GM19239 (cell line): ENCODE data around the gene ATP9B.
A peak's percentile ranks its signal among the peaks of the same experiment; 100 is the strongest.

Source experiments
- DNase-seq: peaks from one replicate; pipeline ENCODE4 v3.0.0; 2011; ENCODE audit warnings: low spot score; ENCODE audit not compliant: insufficient read length
- FAIRE-seq: peaks from 2 replicates; lab custom pipeline; 2011; peaks lifted over from hg19 to GRCh38; lab: Jason Lieb, UNC

Gene ATP9B

GRCh38 chr18:79400091-79400590 lies 330.9 kb downstream of the ATP9B start:
- FAIRE-seq: no peak
- DNase-seq: no peak

GRCh38 chr18:79400591-79401381 lies 331.6 kb downstream of the ATP9B start:
- peak; percentile 71 for FAIRE-seq
- peak; percentile 79 for DNase-seq

- DNase-seq (no peak), FAIRE-seq (no peak)
Measured at GRCh38 chr18:79401494-79402208, 332.5 kb downstream of the ATP9B start.

GRCh38 chr18:79402209-79402576 lies 333.0 kb downstream of the ATP9B start:
- DNase-seq (no peak), FAIRE-seq (no peak)

GRCh38 chr18:79402977-79403722 lies 334.0 kb downstream of the ATP9B start:
- no peak for DNase-seq
- FAIRE-seq: peak; percentile 40

- FAIRE-seq: no peak
Measured at GRCh38 chr18:79403723-79404566, 334.8 kb downstream of the ATP9B start.

GRCh38 chr18:79404567-79404910 lies 335.3 kb downstream of the ATP9B start:
- FAIRE-seq: no peak
- no peak for DNase-seq

More at GRCh38 chr18:79403723-79404566, 334.8 kb downstream of the ATP9B start:
- no peak for DNase-seq

GRCh38 chr18:79405019-79405780 lies 336.0 kb downstream of the ATP9B start:
- DNase-seq (no peak), FAIRE-seq (peak; percentile 74)

- peak; percentile 80 for FAIRE-seq
- peak; percentile 92 for DNase-seq
Measured at GRCh38 chr18:79405781-79406575, 336.8 kb downstream of the ATP9B start.

GRCh38 chr18:79406708-79407107 lies 337.5 kb downstream of the ATP9B start:
- DNase-seq: no peak
- FAIRE-seq: no peak

- FAIRE-seq (no peak), DNase-seq (no peak)
Measured at GRCh38 chr18:79409313-79409712, 340.1 kb downstream of the ATP9B start.

- FAIRE-seq (no peak), DNase-seq (no peak)
Measured at GRCh38 chr18:79410171-79410641, 341.0 kb downstream of the ATP9B start.

- DNase-seq (no peak), FAIRE-seq (no peak)
Measured at GRCh38 chr18:79410731-79411613, 341.8 kb downstream of the ATP9B start.

GRCh38 chr18:79411614-79412526 lies 342.7 kb downstream of the ATP9B start:
- DNase-seq (no peak), FAIRE-seq (no peak)

GRCh38 chr18:79413025-79413424 lies 343.8 kb downstream of the ATP9B start:
- FAIRE-seq: no peak
- no peak for DNase-seq

- no peak for DNase-seq
- FAIRE-seq: no peak
Measured at GRCh38 chr18:79413426-79413825, 344.2 kb downstream of the ATP9B start.
